ENCODE results near the gene HPCAL4.

Gene HPCAL4

DNA sequence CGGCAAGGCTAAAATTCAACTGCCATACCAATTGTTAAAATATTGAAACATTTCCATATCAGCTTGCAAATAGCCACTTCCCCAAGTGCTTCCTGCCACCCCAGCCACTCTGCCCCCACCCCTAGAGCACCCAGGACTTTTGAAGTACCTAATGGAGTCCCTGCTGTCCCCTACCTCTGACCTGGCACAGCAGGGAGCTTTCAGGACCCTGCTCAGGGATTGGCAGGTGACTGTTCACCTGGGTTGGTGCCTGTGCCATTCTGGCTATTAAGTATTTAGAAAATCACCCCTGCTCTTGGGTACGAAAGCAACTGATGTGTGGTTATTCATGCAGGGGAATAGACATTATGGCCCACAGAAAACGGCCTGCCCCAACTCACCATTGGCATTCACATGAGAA is 9.1 kb upstream of the HPCAL4 start:
- DNase-seq: no peak

DNA sequence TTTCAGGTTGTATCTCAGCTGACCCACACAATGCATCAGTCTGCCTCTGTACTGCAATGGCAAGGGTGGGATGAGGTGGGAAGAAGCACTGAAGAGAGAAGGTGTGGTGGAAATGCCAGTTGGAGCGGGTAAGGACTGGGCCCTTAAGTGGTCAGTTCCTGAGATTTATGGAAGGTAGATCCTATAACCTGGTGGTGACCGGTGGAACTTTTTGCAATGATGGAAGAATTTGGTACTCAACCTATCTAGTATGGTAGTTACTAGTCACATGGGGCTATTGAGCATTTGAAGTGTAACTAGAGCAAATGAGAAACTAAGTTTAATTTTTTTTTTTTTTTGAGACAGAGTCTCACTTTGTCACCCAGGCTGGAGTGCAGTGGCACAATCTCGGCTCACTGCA is 8.2 kb upstream of the HPCAL4 start:
- DNase-seq: no peak

DNA sequence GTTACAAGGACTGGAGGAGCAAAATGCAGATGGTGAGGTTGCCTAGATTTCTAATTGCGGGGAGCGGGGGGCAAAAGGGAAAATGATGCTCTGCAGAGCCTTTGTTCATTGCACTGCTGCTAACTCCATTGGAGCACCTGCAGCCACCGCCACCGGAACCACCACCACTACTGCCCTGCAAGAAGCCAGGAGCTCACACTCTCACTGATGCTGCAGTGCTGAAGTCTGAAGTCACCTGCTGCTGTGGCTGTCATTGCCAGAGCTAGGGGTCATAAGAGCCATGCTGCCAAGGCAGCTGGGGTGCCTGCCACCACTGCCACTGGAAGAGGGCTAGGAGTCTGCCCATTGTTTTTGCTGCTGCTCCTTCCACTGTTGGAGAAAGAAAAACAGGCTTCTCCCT is 7.3 kb upstream of the HPCAL4 start:
- DNase-seq: no peak

DNA sequence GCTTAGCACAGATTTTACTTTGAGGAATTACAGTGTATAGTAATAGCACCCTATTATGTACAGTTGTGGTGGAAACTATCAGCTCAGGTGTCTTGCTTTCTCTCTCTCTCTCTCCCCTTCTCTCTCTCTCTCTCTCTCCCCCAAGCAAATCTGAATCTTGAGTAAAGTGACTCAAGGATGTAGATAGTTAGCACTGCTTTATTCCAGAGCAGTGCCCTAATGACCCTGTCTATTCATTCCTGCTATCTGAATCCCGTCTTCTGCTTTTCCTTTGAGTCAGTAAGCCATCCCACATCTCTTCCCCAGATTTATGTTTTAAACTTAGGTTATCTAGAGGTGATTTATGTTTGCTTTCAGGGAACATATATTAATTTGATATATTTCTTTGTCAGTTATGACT is 5.2 kb upstream of the HPCAL4 start:
- DNase-seq: no peak

DNA sequence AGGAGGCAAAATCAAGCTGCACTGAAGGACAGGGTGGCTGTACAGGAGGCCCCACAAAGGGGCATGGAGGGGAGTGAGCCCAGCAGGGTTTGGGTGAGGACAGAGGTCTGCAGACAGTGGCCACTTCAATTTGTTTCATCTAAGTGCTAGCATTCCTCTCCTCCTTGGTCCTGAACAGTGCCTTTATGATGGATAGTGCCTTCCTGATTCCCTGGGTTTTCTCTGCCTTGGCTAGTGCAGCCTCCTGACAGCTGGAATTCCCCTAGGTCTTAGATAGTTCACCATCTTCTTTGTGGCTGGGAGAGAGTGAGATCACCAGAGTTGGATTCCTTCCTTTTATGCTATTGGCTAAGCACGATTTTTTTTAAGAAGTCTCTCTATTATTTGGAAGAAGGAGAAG is 3.8 kb upstream of the HPCAL4 start:
- no peak for DNase-seq

DNA sequence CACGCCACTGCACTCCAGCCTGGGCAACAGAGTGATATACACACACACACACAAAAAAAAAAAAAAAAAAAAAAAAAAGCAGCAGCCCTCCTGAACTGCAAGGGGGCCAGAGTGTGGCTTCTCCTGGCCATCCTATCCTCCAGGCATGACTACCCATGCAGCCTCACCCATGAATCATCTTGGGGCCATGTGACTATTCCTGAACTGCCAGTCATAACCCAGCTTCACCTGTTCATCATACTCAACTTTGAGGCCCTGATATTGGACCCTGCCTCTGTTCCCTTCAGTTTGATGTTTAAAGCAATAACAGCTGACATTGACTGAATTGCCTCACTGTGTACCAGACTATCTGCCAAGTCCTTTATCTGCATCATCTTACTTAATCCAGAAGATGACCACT is 2.8 kb upstream of the HPCAL4 start:
- DNase-seq: no peak

DNA sequence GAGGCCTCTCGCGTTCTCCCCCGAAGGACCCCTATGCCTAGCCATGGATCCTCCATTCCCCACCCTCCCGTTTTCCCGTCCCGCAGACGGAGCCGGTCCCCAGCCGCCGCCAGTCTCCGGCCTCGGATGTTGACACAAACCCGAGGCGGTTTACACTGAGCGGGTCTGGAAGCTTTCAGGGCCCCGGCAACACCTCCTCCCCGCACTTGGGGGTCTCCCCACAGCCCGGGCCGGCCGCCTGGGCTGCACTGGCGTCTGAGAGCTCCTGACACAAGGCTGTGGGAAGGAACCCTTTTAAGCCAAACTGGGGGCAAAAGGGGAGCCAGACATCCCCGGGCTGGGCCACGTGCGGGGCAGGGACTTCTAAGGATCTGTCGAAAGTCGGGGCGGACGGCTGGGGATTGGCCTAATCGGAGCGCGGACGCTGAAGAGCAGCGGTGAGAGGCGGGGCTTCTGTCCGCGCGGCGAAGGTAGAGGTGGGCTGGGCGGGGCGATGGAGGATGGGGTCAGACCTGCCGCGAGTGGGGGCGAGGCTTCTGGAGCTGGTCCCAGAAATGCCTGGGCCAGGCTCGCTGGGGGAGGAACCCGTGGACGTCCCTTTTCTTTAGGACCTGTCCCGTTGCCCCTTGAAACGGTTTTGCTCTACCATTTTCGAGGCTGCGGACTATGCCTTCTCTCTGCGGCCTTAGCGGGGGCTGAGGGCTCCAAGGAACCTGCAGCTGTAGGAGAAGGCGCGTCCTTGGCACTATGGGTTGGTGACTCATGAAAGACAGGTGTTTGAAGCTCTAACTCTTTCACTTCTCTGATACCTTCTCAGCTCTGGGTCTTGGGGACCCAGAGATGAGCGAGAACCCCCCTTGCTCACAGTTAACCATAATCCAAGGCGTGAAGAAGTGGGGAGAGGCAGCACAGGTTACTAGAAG is 1.2 kb upstream of the HPCAL4 start:
- DNase-seq: no peak

DNA sequence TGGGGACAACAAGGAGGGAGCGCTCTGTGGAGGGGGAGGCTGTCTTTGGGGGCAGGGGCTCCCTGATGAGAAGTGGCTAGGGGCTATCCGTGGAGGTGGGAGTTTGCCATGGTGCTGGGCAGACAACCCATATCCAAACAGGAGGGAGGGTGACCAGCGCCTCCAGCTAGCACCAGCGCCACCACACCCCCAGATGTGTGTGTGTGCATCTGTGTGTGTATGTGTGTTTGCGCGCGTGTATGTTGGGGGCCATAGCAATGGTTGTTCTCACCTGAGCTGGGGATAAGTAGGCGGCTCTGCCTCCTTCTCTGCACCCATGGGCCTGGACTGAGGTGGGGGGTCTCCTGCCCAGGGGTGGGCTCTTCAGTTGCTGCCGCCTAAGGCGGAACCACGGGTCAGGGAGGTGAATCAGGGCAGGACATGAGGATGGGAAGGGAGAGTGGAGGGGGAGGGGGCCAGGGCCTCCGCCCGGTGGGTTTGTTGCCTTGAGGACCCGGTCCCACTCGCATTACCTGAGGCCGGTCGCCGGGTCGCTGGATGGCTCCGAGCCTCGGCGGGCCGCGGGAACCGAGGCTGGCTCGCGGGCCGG is 345 bp downstream of the HPCAL4 start:
- DNase-seq: no peak

DNA sequence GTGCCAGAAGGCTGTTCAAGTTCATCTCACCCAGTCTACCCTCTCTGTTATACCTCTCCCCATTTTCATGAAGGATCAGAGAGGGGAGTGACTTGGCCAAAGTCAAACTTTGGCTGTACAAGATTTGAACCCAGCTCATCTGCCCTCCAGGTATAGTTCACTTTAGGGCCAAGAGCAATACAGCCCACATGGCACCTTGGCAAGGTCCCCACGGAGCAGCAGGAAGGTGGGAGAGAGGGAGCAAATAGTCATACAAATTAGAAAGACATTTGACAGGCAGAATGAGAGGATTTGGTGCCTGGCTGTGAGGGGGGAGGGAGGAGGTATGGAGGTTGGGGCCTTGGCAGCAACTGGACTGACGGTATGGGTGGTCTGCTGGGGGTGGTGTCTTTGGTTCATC is 1.0 kb downstream of the HPCAL4 start:
- DNase-seq: no peak

DNA sequence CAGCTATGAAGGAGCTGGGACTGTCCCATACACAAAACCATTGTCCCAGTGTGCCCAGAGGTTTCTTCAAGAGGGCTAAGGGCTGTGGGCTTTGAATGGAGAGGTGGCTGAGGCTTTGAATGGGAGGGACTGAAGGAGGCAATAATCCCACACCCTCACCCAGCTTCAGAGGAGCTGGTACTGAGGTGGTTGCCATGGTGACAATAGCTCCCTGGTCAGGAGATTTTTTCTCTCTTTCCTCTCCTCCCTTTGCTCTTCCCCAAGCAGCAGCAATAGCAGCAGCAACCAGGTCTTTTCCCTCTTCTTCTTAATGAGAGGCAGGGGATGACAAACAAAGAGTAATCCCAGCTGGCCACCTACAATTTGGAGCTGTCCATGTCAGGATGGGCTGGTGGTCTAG is 1.6 kb downstream of the HPCAL4 start:
- no peak for DNase-seq

DNA sequence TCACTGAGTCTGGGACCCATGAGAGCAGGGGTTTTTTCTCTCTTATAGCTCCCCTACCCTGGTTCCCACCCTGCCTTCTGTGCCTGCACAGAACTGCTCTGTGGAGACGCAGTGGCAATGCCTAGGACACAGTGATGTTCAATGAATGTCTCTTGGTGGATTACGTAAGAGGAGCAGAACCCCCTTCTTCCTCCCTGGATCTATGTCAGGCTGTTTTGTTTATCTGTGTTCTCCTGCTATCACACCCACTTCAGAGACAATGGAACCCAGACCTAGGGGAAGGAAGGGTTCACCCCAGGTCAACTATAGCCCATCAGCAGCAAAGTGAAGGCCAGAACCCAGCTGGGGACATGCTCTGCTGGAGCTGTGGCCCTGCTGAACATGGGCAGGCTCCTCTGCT is 2.0 kb downstream of the HPCAL4 start:
- no peak for DNase-seq

DNA sequence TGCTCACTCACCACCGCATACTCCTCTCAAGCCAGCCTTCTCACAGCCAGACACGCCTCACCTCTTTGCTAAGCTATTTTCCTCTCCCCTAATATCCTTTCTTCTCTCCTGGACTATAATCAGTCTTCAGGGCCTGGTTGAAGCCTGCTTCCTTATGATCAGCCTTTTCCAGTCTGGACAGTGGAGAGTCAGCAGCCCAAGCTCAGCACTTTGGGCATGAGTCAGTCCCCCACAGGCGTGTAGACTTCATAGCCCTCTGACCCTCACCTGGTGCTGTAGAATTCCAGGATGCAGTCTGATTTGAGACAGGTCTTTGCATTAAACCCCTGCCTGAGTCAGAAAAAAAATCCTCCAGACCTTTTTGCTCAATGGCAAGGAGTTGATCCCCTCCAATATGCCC is 2.5 kb downstream of the HPCAL4 start:
- no peak for DNase-seq

DNA sequence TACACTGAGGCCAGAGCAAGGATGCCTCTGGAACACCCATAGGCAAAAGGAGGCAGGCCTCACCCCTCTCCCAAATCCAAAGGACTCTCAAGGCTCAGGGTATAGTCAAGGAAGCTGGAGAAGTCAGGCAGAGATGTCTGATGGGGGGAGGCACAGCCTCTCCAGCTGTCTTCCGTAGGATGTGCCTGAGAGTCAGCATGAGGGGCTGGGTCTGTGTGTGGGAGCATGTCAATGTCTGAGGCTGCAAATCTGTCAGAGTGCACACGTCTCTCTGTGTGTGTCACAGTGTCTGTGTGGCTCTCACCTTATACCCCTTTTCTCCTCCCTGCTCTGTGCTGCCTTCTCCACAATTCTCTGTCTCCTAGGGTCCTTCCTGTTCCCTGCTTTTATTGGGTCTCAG is 4.0 kb downstream of the HPCAL4 start:
- DNase-seq: no peak

DNA sequence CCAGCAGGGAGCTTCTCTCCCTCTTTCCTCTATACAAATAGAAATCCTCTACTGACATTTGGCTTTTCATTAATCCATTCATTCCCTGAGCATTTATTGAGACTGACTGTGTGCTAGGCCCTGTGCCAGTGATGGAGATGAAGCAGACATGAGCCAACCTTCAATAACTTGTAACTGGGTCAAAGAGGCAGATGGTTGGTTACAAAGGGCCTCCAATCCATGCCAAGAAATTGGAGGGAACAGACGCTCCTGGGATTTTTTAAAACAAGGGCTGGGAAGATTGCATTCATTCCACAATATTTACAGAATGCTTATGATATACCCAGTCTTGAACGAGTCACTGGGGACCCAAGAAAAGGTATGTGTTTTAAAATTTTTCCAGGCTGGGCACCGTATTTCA is 6.2 kb downstream of the HPCAL4 start:
- no peak for DNase-seq

DNA sequence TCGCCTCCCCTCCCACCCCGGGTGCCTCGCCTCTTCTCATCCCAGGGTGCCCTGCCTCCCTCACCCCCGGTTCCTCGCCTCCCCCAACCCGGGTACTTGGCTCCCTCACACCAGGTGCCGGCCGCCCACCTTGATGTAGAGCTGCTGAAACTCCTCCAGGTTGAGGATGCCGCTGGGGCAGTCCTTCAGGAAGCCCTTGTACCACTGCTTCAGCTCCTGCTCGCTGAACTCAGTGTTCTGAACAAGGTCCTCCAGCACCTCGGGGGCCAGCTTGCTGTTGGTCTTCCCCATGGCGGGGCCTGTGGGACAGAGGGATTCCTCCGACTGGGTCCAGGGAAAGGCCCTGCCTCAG is 6.9 kb downstream of the HPCAL4 start:
- DNase-seq: no peak

DNA sequence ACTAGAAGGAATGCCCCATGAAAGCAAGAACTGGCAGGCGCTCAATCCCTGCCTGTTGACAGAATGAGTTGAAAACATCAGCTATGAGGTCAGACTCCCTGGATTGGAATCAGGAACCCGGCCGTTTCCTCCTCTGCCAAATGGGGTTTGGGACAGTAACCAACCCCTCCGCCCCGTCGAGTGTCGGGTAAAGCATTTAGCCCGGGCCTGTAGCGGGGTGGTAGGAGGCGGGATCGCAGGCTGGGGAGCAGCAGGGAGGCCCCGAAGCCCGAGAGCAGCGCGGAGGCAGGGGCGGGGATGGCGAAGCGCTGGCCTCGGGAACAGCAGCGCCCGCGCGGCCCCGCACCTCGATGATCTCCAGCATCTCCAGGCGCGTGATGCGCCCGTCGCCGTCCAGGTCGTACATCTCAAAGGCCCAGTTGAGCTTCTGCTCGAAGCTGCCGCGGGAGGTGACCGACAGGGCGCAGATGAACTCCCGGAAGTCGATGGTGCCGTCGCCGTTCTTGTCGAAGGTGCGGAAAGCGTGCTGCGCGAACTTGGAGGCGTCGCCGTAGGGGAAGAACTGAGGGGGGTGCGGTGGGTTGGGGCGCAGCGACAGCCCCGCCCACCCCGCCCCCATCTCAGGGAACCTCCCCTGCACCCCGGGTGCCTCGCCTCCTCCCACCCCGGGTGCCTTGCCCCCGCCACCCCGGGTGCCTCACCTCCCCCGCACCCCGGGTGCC is 7.5 kb downstream of the HPCAL4 start:
- DNase-seq: no peak

DNA sequence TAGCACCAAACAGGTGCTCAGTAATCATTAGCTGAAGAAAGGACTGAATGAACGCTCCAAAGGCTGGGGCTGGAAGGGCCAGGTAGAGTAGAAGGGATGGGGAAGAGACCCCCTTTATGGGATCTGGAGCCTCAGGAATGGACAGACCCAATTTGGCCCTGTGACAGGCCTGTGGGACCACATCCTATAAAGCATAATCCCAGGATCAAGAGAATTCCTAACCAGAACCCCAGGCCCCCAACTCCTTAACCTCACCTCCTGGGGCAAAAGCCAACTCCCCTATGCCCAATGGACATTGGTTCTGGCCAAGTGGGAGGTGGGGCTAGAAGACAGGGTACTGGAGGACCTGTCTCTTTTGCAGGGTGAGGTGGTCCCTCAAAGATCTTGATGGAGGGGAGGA is 9.2 kb downstream of the HPCAL4 start:
- no peak for DNase-seq

DNA sequence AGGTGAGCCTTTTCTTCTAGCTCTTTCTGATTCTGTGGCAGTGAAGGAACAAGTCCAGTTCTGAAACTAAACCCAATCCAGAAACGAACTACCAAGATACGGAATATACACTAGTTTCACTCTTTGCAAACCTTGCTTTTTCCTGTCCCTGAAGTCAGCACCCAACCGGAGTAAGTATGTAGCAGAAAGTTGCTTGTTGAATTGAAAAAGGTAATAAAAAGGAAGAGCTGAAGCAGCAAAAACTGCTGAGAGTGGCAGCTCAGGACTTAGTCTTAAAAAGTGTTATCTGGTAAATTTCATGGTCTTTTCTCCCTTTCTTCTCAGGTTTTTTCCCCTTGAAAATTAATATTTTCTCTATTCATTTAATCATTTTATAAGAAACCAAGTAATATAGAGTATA is 9.9 kb downstream of the HPCAL4 start:
- DNase-seq: no peak

DNA sequence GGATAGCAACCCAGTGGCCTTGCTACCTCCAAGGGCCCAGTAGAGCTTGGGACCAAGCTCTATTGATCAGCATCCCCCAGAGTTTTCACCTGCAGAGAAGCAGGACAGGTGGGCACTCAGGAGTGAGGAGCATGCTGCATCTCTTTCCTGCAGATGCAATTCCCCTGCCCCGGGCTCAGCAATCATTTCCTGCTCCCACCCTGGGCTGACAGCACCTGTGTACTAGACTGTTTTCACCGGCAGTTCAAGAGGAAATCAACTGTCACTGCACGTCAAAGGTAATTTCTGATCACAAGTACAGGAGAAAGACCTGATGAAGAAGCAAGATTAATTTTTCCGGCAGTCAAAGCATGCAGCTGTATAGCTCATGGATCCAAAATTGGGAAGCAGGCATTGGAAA is 10.5 kb downstream of the HPCAL4 start:
- no peak for DNase-seq

DNA sequence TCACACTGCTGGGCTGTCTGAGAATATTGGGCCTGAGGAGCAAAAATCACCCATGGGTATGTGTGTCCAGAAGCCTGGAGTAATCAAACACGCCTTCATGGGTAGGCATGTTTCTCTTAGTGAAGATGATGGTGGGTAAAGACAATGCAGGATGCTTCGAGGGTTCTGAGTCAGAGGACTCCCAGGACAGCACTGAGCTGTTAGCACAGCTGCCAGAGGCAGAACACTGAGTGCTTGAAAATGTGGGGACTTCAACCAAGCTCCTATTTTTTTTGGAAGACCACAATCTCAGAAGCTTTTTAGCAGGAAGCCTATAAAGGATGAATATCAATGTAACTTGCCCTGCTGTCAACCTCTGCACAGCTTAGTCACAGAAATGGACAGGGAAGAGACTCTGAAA is 11.4 kb downstream of the HPCAL4 start:
- DNase-seq: peak; percentile 26

DNA sequence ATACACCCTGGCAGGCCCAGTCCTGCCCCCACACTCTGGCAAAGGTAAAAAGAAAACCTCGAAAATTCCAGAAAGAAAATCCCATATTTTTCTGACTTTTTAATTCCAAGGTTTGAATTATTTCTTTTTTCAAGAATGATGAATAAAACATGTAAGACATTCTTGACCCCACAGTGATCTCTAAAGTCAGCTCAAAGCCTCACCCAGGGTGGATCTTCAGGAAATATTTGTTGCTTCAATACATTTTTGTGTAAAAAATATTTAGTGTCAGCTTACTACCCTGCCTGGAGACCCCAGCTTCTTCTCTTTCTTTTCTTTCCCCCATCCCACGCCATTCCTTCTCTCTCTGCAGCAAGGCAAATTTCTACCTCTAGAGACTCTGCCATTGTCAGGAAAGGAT is 12.3 kb downstream of the HPCAL4 start:
- DNase-seq: no peak

DNA sequence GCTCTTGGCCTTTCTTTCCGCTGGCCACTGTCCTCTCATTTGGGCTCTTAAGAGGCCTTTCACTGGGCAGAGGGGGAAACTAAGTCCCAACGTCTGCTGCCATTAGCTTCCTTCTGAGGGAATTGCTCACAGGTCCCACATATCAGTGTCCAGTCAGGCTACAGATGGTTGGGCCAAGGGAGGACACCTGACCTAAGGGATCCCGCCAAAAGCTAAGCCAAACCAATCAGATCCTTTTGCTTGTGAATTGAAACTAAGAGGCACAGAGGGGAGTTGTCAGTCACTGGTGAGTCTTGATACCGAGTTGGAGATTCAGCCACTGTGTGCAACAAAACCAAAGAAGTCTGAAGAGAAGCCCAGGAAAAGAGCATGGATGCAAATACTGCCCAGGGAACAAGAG is 13.6 kb downstream of the HPCAL4 start:
- DNase-seq: no peak

DNA sequence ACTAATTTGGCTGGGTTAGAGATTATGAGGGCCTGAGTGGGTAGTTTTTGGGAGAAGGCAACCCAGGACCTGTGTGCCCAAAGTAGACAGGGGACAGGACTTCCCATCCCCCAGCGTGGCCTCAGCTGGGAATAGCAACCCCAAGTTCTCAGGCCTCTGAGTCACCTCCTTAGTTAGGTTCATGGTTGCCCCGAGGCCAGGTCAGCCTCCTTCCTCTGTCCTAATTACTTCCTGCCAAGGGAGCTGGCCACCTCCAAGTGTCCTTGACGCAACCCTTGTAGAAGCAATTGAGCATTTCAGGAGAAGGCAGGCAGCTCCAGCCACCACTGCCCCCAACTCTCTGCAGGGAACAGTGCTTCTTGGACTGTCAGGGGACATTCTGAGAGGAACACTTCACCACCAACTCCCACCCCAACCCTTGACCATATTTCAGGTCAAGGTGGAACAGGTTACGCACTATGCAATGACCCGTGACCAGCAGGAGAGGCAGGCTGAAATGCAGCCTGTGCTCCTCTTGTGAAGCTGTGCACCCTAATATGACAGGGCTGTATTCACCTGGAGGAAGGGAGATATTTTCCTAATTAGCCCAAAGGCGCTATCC is 14.2 kb downstream of the HPCAL4 start:
- DNase-seq: peak; percentile 68

DNA sequence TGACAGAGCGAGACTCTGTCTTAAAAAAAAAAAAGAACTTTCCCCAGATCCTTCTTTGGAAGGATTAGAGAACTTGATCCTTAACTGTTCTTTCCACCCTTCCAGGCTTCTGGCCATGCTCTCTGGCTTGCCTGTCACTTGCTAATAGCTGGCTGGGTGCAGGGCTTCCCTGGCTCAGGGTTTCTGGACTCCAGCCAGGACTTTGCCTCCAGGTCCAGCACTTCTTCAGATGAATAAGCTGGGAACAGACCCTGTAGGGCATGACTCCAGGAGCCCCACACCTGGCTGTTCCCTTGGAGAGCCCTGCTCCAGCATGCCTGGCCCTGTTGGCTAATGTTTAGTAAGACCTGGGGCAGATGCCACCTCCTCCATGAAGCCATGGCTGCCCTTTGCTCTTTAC is 16.0 kb downstream of the HPCAL4 start:
- no peak for DNase-seq
